NCI-H82 treated with DMSO at 0.1 percent for 48 hours (cell line): ENCODE results near the gene OR5I1.
"Not testable (repeated sequence)": the region's sequence is repeated elsewhere in the genome, so short reads cannot be mapped to it uniquely, and the experiment has no call there.

Experiments
- DNase-seq: peaks from one replicate; lab custom pipeline; 2025; ENCODE audit not compliant: unreplicated experiment; lab: John Stamatoyannopoulos, UW

OR5I1 gene

DNA sequence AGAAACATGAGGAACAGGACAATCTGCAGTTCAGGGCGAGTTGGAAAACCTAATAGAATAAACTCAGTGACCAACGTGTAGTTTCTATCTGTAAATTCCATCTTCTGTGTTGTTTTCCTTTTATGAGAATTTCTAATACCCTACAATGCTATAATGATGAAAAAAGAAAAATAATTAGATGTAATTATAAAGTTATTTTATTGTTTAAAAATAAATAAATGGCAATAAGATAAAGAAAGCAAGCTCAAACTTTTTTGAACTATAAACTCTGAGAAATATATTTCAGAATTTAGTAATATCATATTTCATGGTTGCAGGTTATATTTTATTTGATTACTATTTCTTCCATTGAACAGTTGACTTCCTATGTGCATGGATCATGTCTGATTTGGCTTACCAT is at the start of gene OR5I1:
OR5I1 (minus strand) TSS at position 101 of the 400 bp plus-strand sequence; CDS start at position 101, 0 bp downstream.
- DNase-seq = no peak

- no peak for DNase-seq
Measured at GRCh38 chr11:55970935-55971334, 34.7 kb upstream of the OR5I1 start.

GRCh38 chr11:55969845-55970244 is 33.6 kb upstream of the OR5I1 start, which contains the start of gene OR10AG1:
OR10AG1 (minus strand) TSS chr11:55969945; CDS start chr11:55969907, 38 bp downstream.
- DNase-seq = no peak

- no peak for DNase-seq
Measured at GRCh38 chr11:55967914-55968313, 31.7 kb upstream of the OR5I1 start.

DNA sequence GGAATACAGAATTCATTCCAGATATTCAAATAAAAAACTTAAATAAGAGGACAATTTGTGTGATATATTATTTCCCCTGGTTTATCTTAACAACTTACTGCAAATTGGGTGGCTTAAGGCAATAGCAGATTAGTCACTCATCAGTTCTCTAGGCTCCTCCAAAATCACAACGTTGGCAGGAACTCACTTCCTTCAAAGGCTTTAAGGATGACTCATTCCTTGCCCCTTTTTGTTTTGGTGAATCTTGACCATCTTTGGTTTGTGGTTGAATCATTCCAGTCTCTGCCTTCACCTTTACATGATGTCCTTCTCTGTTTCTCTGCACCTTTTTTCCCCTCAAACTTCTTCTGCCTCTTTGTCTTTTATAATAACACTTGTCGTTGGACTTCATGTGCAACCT is 30.2 kb upstream of the OR5I1 start:
- DNase-seq = no peak

GRCh38 chr11:55956521-55956920 is 20.3 kb upstream of the OR5I1 start:
- DNase-seq = no peak

GRCh38 chr11:55949330-55949729 is 13.1 kb upstream of the OR5I1 start:
- no peak for DNase-seq

DNA sequence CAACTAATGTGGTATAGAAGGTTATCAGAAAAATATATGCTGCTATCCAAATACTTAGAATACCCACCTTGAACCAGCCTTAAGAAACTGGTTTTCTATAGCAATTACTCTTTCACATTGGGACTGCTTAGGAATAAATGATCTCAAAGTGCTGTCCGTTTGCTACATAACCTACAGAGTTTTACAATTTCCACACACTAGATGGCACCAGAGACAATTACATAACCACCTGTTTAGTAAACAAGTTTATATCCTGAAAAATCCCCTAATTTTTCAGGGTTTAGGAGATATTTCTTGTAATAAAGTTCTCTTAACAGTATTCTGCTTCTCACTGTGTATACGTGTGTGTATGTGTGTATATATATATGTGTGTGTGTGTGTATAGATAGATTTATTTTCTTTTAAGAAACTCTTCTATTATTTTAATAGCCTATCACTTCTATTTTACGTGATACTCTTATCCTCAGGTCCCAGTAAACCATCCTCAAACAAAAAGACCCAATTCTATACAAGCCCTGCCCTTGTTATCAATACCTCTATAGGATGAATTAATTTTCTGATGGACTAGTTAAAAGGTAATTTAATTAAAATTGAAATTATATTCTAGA is 6.7 kb upstream of the OR5I1 start:
- no peak for DNase-seq

- no peak for DNase-seq
Measured at GRCh38 chr11:55920537-55920936, 15.7 kb downstream of the OR5I1 start.

DNA sequence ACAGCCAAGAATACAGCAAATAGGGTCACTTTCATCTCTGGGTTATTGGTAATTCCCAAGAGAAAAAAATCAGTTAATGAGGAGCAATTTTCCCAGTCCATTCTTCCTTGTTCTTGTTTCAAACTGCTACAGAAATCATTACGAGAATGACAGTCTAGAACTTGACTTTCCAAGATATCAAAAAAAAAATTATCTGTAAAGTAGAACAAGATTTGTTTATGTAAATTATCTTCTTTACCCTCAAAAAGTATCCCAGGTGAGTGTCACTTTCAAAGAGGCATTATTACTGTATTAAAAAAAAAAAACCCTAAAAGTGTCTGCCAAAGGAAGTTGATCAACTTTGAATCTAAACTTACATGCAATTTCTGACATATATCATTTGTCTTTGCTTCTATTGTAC is 21.7 kb downstream of the OR5I1 start, which contains the start of gene OR5W2:
OR5W2 (minus strand) TSS at position 101 of the 400 bp plus-strand sequence; CDS start at position 101, 0 bp downstream.
- no peak for DNase-seq

DNA sequence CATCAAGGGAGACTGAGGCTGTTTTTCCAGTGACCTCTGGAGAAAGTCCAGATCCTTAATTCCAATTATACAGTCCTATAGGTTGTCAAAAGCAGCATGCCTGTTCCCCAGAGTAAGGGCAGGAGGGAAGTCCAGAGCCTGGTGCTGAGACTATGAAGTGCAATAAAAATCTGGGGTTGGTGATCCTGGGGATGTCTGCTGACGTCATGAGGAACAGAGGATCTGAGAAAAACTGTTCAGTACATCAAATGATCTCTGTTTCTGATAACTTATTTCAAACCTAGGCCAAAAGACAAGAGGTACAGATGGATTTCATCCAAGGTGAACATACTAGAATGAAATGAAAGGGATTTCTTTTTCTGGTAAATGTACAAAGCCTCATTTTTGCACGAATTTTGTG is 33.9 kb downstream of the OR5I1 start:
- no peak for DNase-seq

- no peak for DNase-seq
Measured at GRCh38 chr11:55895216-55895615, 41.0 kb downstream of the OR5I1 start.

DNA sequence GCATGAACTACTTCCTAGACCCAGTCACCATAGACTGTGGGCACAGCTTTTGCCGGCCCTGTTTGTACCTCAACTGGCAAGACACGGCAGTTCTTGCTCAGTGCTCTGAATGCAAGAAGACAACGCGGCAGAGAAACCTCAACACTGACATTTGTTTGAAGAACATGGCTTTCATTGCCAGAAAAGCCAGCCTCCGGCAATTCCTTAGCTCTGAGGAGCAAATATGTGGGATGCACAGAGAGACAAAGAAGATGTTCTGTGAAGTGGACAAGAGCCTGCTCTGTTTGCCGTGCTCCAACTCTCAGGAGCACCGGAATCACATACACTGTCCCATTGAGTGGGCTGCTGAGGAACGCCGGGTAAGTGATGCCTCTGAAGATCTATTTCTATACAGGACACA is 50.7 kb downstream of the OR5I1 start:
- not testable (repeated sequence) for DNase-seq
